NCI-H1092 treated with DMSO at 0.1 percent for 48 hours (cell line): ENCODE results near the gene ZNF57.
"Not testable (repeated sequence)": the region's sequence is repeated elsewhere in the genome, so short reads cannot be mapped to it uniquely, and the experiment has no call there.

ENCODE experiments used
- DNase-seq: peaks from one replicate; lab custom pipeline; 2025; lab: John Stamatoyannopoulos, UW

ZNF57 gene

GRCh38 chr19:2952953-2953481 lies 52.3 kb downstream of the ZNF57 start:
- no peak for DNase-seq

- no peak for DNase-seq
Observed at GRCh38 chr19:2957160-2957559, 56.4 kb downstream of the ZNF57 start.

GRCh38 chr19:2960120-2960519 lies 59.4 kb downstream of the ZNF57 start:
- no peak for DNase-seq

GRCh38 chr19:2962018-2962670 lies 61.4 kb downstream of the ZNF57 start:
- peak; percentile 78 for DNase-seq

GRCh38 chr19:2963122-2963521 lies 62.4 kb downstream of the ZNF57 start:
- no peak for DNase-seq

- not testable (repeated sequence) for DNase-seq
Observed at GRCh38 chr19:2963631-2964030, 62.9 kb downstream of the ZNF57 start.

- DNase-seq: no peak
Observed at GRCh38 chr19:2964874-2965273, 64.1 kb downstream of the ZNF57 start.

GRCh38 chr19:2967972-2968371 lies 67.2 kb downstream of the ZNF57 start:
- no peak for DNase-seq
